ENCODE measurements around the gene CLEC16A.
"Not testable (repeated sequence)": the region's sequence is repeated elsewhere in the genome, so short reads cannot be mapped to it uniquely, and the experiment has no call there.

CLEC16A gene

DNA sequence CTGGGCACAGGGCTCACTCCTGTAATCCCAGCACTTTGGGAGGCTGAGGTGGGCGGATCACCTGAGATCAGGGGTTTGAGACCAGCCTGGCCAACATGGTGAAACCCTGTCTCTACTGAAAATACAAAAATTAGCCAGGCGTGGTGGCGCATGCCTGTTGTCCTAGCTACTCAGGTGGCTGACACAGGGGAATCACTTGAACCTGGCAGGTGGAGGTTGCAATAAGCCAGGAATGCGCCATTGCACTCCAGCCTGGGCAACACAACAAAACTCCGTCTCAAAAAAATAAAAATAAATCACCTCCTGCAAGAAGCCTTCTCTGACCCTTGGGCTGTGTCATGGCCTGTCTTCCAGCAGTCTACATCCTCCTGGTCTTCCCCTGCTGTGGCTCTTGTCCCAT is 158.9 kb downstream of the CLEC16A start:
- DNase-seq = not testable (repeated sequence)

DNA sequence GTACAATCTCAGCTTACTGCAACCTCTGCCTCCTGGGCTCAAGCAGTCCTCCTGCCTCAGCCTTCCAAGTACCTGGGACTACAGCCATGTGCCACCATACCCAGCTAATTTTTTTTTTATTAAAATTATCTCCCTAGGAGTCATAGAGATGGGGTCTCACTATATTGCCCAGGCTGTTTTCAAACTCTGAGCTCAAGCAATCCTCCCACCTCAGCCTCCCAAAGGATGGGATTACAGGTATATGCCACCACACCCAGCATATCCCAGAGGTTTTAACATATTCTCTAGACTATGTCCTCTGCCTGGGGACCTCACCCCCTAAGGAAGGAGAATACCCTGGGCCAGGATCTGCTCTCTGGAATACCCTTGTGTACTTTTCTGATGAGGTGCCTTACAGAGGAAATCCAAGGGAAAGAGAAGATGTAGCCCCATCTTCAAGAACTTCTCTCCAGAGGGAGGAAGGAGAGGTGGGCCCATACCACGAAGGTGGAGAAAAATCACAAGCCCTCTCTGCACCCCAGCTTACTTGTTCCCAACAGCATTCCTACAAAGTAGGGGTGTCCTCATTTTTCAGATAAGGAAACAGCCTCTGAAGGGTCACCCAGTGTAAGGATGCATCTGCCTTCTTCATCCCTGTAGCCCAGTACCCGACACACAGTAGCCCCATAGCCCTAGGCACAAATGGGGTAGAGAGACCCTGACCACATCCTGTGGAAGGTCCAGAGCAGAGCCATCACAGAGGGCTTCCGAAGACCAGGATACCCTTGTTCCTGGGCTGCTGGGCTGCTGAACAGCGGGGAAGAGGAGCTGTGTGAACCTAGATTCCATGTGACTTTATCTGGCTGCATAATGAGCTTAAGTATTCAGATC is 160.0 kb downstream of the CLEC16A start:
- DNase-seq = no peak

DNA sequence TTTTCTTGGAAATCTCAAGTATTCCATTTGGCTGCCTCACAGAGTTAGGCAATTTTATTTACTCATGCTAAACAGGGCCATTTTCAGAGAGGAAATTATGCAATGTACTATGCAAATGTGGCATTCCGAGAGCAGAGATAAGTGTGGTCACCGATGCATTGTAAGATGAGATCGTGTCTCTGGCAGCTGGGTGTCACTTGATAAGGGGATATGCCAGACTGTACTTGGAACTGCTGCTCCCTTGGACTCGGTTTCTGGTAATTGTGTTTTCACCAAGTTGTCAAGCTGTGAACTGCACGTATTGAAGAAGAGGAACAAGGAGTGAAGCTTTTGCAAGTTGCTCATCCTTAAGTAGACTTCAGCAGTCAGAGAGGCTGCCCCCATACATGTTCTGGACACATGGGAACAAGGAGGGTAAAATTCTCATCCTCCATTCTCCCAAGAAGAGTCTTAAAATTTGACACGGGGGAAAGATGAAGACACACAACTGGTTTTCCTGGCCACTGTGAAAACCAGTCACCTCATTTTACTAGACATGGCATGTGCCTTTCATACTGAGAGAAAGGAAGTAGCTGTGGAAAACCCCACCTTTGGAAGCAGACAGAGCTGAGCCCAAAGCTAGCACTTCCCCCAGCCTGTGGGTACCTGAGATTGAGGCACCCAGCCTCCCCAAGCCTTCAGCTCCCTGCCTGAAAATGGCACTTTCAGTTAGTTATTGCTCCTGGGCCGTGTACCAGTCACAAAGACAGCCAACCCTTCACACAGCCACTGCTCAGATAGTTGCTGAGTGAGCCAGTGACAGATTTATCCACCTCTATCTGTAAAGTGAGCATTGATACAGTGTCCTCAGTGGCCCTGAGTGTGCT is 160.9 kb downstream of the CLEC16A start:
- DNase-seq = peak; percentile 21 to 29

DNA sequence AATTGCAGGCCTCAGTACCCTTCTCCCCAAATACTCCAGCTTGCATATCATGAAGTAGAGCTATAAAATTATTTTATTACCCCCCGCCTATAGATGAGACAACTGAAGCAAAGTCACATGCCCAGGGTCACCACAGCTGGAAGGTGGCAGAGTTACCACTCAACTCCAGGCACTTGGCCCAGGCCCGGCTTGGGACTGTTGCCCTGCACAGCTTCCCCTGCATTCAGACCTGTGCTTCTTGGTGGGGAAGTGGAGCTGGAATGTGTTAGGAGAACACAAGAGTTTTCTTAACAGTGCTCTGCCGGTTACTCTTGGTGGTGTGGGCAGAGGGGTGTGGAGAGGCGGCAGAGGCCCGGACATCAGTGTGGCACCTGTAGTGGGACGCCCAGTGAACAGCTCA is 162.4 kb downstream of the CLEC16A start:
- DNase-seq = no peak

DNA sequence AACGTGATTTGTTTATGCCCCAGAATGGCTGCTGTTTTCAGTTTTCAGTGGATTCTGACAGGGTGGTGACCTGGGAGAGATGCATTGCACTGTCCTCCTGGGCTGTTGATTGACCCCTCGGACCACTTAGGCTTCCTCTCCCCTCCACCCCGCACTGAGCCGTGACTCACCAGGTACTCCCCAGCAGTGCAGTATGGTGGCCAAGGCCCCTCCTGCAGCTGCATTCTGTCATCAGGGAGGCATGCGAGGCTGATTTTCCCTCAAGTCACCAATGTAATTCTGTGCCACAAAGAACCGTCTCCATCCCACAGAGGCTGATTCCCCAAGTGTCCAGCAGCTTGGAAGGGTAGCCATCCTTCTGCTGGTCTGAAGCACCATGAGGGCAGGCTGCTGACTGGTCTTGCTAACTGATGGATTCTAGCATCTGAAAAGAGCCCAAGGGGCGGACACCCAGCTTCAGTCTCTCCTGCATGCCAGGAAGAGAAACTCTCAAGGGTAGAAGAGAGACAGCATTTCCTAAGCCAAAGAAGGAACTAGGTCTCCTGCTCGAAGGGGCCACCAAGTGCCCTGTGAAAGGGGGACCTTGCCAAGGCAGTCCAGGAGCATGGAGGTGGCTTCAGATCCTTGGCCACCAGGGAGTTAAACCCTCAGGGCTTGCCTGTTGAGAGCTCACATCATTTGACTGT is 163.6 kb downstream of the CLEC16A start:
- no peak for DNase-seq

DNA sequence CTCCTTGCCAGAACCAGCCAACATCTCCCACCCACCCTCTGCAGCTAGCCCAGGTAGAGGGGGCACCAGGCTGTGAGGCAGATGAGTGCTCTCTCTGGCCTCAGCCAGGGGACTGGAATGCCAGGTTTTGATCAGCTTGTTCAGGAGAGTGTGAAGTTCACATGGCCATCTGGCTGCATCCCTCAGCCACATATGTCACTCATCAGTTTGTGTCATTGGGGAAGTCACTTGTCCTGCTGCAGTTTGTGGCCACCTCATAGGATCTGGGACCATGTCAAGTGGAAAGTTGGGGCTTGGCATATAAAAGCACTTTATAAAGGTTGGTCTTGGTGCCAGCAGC is 164.1 kb downstream of the CLEC16A start:
- DNase-seq = no peak

DNA sequence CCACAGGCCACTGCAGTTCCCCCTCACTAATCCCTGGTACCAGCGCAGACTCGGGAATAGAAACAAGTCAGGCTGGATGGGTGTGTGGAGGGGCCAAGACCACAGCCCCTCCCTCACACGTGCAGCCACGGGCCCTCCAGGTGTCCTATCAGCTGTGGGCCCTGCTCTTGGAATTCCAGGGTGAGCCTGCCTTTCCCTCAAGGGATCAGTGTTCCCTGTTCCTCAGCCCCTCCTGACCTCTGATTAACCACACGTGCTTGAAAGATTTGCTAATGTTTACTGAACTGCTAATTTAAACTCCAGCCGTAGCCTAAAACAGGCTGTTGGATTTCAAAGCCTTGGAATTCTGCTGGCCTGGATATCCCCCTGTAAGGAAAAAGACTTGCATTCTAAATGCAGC is 165.2 kb downstream of the CLEC16A start:
- DNase-seq = no peak

DNA sequence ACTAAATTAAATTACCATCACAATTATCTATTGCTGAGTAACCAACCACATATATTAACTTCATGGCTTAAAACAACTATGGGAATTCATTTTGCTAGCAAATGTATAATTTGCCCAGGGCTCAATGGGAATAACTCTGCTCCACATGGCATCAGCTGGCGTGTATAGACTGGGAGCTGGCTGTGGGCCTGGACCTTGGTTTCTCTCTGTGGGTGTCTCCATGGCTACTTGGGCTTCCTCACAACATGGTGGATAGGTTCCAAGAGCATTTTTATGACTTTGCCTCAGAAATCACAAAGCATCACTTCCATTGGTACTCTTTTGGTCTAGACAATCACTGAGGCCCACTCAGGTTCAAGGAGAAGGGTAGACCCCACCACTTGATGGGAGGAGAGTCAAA is 166.8 kb downstream of the CLEC16A start:
- no peak for DNase-seq

DNA sequence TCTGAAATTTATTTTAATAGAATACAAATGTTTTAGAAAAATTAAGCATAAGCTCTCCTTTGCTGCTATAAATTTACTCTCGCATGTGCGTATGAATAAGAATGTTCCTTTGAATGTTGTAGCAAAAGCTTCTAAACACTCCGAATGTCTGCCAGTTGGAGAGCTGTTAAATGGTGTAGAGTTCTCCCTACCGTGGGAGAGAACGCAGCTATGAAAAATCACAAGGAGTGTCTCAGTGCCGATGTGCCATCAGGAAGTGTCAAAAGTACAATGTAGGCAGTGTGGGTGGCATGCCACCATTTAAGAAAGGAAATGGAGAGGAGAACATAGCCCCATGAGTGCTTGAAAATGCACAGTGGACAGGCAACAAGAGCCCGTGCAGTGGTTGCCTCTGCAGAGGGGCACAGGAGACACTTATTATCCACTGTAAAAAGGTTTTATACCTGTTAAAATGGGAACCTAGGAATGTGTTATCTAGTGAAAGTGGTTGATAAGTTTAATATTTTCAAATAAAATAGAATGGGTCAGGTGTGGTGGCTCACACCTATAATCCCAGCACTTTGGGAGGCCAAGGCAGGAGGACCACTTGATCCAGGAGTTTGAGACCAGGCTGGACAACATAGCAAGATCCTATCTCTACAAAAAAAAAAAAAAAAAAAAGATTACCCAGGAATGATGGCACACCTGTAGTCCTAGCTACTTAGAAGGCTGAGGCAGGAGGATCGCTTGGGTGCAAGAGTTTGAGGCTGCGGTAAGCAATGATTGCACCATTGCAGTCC is 167.7 kb downstream of the CLEC16A start:
- DNase-seq = no peak

DNA sequence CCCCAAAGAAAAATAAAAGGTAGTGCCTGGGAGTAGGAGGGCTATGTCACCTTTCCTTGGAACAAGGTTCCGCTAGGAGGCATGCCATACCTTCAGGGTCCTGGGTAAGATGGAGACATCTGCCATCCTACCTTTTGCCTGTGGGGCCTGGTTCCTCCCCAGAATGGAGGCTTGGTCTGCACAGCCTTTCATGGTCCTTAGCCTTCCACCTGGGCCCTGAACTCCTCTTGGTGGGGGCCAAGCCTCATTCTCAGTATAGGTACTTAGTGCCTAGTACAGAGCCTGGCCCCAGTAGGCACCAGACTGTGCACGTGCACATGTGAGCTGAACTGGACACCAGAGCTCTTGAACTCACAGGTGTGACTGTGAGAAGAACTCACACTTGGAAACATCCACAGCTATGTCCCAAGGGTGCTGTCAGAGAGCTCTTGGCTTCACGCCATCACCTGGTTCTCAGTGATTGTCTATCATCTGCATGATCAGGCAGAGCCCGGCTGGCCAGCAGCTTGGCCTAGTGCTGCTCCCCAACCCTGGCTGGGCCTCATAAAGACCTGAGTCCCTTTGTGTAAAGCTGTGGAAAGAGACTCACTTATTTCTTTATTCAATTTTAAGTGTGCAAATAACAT is 168.5 kb downstream of the CLEC16A start:
- DNase-seq = no peak

DNA sequence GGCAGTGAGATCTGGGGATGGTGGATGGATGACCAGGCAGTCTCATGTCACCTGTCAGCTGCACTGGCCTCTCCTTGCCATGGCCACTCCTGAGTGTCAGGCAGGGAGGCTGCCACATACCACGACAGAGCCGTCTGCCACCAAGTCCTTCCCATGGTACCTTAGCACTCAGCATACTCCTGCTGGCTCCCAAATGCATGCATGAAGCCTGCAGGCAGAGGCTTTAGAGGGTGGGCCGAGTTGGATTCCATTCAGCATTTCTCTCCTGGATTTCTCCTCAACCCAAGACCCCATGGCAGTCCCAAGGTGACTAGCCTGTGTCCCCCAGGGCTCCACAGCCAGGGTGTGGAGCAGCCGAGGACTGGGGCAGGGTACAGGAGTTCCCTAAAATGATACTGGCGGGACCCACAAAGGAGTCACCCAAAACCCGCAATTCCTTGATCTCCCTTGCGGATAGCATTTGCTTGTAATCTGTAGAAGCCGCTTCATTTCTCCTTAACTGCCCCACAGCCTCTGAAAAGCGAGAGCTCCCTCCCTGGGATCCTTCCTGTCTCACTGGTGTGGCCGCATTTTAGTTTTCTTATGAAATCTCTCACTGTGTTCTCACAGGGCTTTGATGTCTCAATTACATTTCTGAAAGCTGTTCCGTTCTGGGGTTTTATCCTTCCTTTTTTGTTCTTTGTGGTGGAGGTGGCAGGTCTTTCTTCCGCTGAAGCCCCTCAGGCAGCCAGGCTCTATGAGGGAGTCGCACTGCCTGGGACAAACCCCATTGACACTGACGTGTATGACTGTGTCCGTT is 170.2 kb downstream of the CLEC16A start:
- peak in 1 of 2 donors; percentile 18 for DNase-seq

DNA sequence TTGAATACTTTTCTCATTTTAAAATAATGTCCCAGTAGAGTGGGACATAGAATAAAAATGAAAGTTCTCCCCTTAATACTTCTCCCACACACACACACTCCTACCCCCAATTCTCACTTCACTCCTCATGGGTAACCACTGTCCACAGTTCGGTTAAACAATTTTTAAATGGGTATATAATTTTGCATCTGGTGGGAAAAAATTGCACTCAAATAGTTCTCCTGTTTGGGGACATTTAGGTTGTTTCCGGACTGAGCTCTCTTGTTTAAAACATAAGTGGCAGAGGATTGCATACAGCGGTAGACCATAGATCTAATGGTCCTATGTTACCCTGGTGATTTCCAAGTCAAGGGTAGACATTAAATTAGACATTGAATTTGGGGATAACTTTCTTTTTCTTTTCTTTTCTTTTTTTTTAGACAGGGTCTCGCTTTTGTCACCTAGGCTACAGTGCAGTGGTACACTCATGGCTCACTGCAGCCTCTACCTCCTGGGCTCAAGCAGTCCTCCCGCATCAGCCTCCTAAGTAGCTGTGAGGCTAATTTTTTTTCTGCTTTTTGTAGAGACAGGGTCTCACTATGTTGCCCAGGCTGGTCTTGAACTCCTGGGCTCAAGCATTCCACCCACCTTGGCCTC is 173.3 kb downstream of the CLEC16A start:
- DNase-seq = no peak

DNA sequence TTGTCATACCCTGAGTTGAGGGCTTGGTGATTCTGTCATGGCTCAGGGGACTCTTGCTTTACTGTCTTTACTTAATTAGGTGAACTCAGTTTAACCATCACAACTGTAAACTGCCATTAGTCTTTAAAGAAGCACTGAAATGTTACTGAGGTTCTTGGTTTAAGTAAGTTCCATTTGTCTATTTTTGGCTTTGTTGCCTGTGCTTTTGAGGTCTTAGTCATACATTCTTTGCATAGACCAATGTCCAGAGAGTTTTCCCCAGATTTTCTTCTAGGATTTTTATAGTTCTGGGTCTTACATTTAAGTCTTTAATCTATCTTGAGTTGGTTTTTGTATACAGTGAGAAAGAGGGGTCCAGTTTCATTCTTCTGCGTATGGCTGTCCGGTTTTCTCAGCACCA is 174.1 kb downstream of the CLEC16A start:
- no peak for DNase-seq

DNA sequence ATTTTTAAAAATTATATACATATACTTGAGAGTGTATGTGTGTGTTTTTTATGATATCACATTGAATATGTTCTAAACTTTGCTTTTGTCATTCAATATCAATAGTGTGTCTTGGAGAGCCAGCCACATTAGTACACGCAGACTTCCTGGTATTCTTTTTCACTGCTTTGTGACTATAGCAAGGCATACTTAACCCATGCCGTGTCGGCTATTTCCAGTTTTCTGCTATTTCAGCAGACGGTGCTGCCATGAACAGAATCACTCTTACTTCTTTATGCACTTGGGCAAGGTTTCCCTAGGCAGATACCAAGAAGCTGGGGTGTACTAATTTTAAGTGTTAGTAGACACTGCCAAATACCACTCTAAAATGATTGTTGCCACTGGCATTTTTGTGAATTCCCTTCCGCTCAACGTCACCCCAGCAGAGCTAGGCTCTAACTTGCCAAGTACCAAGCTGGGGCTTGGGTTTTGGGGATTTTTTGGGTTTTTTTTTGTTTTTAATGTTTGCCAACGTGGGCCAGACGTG is 176.8 kb downstream of the CLEC16A start:
- DNase-seq = no peak

DNA sequence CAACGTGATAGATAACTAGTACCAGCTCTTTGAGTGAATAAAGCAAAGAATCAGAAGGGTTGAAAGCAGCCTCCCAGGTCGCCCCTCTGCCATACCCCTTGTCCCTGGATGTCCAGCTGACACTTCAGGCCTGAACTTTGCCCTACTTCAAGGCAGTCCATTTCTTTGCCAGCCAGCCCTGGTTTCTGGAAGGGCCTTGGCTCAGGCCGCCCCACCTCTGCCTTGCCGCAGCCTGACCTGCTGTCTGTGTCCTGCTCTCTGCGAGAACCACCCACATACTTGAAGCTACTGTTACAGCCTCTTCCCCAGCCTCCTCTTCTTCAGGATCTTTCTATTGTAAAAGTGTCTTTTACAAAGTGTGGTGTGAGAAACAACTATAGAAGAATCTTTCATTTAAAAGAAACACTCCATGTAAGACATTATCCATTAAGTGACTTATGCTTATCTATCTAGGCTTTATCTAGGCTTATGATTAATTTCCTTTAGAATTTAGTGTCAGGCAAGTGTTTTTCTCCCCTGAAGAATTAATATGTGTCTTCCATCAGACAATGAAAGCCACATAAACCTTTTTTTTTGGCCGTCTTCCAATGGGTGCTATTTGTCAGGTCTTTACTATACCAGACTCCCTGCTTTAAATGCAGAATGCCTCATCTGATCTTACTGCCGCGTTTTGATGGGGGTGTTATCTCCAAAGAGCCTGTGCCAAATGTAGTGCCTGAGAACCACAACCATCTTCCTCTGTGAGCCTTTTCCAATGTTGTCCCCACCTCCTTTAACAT is 177.7 kb downstream of the CLEC16A start:
- DNase-seq = no peak

DNA sequence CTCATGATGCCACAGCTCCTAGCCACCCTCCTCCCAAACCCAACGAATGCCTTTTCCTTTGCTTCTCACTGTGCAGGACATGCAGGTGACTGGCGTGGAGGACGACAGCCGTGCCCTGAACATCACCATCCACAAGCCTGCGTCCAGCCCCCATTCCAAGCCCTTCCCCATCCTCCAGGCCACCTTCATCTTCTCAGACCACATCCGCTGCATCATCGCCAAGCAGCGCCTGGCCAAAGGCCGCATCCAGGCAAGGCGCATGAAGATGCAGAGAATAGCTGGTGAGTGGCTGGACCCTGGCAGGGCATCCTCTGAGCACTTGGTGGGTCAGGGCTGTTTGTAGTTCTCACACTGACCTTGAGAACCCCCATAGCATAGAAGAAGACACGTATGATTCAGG is 179.3 kb downstream of the CLEC16A start:
- no peak for DNase-seq

DNA sequence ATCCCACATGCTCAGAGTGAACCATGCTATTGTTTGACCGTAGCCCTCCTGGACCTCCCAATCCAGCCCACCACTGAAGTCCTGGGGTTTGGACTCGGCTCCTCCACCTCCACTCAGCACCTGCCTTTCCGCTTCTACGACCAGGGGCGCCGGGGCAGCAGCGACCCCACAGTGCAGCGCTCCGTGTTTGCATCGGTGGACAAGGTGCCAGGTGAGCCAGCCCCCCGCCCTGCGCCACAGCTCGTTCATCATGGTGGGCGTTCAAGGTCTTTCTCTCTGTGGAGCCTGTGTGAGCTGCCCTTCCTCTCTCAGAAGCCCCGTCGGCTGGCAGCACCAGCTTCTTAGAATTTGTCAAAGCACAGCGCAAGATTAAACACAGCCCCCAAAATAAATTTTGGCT is 181.6 kb downstream of the CLEC16A start:
- DNase-seq = no peak

DNA sequence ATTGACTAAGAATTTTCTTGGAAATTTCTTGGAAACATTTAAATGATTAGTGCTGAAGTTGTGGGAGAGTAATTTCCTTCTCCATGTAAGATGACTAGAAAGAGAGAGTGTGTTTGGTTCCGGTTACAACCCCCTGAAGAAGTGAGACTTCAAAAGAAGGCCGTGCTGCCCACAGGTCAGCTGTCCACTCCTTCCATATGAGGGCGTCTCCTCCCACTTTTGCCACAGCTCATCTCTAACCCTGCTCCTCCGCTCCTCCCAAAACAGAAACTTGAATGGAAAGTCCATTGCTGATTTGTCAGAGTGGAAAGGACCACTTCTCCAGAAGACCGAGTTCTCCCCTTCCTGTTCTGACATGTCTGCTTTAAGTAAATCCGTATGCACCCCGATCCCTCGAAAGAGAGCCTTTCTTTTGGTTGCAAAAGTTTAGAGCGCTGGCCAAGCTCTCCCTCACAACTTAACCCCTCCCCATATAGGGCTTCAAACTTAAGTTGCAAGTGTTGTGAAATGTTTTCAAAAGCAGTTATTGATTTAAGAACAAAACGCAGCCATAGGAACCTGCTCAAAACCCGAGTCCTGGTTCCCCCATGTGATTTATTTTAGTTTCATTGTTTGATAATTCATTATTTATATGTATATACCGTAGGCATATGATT is 182.2 kb downstream of the CLEC16A start:
- DNase-seq = no peak

DNA sequence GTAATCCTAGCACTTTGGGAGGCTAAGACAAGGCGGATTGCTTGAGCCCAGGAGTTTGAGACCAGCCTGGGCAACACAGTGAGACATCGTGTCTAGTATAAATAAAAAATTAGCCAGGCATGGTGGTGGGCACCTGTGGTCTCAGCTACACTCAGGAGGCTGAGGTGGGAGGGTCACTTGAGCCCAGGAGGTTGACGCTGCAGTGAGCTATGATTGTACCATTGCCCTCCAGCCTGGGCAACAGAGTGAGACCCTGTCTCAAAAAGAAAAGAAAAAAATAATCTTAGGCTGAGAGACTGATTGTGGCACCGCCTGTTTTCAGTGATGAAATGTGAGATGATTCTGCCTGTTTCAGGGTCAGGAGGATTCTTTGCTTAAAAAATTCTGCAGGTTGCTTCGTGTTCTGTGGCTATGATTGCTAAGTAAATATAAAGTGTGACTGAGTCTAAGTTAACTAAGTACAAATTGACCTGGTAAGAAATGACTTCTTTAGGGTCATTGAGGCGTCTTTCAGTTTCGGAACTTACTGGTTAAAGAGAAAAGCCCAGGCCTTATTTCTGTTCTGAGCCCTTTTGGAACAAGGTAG is 183.3 kb downstream of the CLEC16A start:
- DNase-seq = no peak

Data from activated CD4-positive, alpha-beta T cell treated with anti-CD3 and anti-CD28 coated beads for 4 hours (primary cell).